SK-N-SH (cell line): ENCODE measurements around the gene PCGF3. TPM values are rescaled to one million over a fixed set of nuclear protein-coding genes. Genes with fewer than 3 reads are reported as not detected.

Experiments used
- CTCF ChIA-PET: fragments of 300-600, 350-600 bp; formaldehyde crosslinking; extraction: SDS; loops from one replicate; lab custom pipeline; 2021; lab: Yijun Ruan, JAX
- POLR2A ChIA-PET: fragments of 350-600 bp; sonication (Branson Sonifier 250); formaldehyde crosslinking; extraction: SDS; loops from one replicate; lab custom pipeline; 2020; ENCODE audit warnings: antibody characterized with exemption, inconsistent platforms; lab: Yijun Ruan, JAX
- DNase-seq: peaks from one replicate; pipeline ENCODE4 v3.0.0; 2012
- H2AFZ ChIP-seq: fragments of 200-600 bp; sonication (generic); 2 replicates; pipeline ENCODE4 v1.8.1; 2016; ENCODE audit warnings: antibody characterized with exemption, mild to moderate bottlenecking, low read depth
- H3F3A ChIP-seq: fragments of 200-600 bp; sonication (generic); replicated peaks from 2 replicates; pipeline ENCODE3; 2016; ENCODE audit warnings: antibody characterized with exemption, mild to moderate bottlenecking; ENCODE audit not compliant: insufficient read depth
- H3K27ac ChIP-seq, 2 experiments: fragments of 200-500 bp in 1 of 2; fragments of 200-600 bp in 1 of 2; sonication (Bioruptor generic) in 1 of 2; sonication (generic), shearing (Covaris generic) in 1 of 2; 2 replicates each; pipeline versions ENCODE4 v1.5.1 to v1.6.1; 2014 to 2016; ENCODE audit warnings: low read depth in 2 of 2, inconsistent platforms in 1 of 2, low read length in 1 of 2, mild to moderate bottlenecking in 1 of 2, mixed read lengths in 1 of 2
- H3K27me3 ChIP-seq: fragments of 200-600 bp; sonication (generic), shearing (Covaris generic); 2 replicates; pipeline ENCODE4 v1.6.1; 2016; ENCODE audit warnings: mixed run types; ENCODE audit not compliant: insufficient read depth
- H3K36me3 ChIP-seq, 2 experiments: fragments of 200-500 bp in 1 of 2; fragments of 200-600 bp in 1 of 2; sonication (Bioruptor generic) in 1 of 2; sonication (generic) in 1 of 2; replicated peaks in 1 of 2; 2 replicates each; pipeline versions ENCODE3 to v1.5.1; 2014 to 2016; ENCODE audit warnings: low read length in 1 of 2, mild to moderate bottlenecking in 1 of 2; ENCODE audit not compliant: insufficient read depth in 2 of 2, control insufficient read depth in 1 of 2
- H3K4me1 ChIP-seq, 2 experiments: fragments of 200-500 bp in 1 of 2; fragments of 200-600 bp in 1 of 2; sonication (Bioruptor generic) in 1 of 2; sonication (generic), shearing (Covaris generic) in 1 of 2; 2 replicates each; pipeline versions ENCODE4 v1.5.1 to v1.6.1; 2014 to 2016; ENCODE audit warnings: low read depth in 1 of 2, low read length in 1 of 2, mixed run types in 1 of 2; ENCODE audit not compliant: insufficient read depth in 2 of 2, control insufficient read depth in 1 of 2
- H3K4me2 ChIP-seq: fragments of 200-600 bp; sonication (generic), shearing (Covaris generic); 2 replicates; pipeline ENCODE4 v1.6.1; 2017; ENCODE audit warnings: mixed run types
- H3K4me3 ChIP-seq, 2 experiments: fragments of 200-500 bp in 1 of 2; fragments of 200-600 bp in 1 of 2; sonication (Bioruptor generic) in 1 of 2; sonication (generic), shearing (Covaris generic) in 1 of 2; 2 replicates each; pipeline versions ENCODE4 v1.5.1 to v1.8.1; 2014 to 2016; ENCODE audit warnings: low read depth in 2 of 2, inconsistent platforms in 1 of 2, low read length in 1 of 2, mild to moderate bottlenecking in 1 of 2, mixed read lengths in 1 of 2, moderate library complexity in 1 of 2
- H3K79me2 ChIP-seq: fragments of 200-600 bp; sonication (generic); 2 replicates; pipeline ENCODE4 v1.8.1; 2017; ENCODE audit warnings: mild to moderate bottlenecking; ENCODE audit not compliant: insufficient read depth
- H3K9ac ChIP-seq: fragments of 200-600 bp; sonication (generic); 2 replicates; pipeline ENCODE4 v1.6.1; 2017; ENCODE audit warnings: mixed run types
- H3K9me2 ChIP-seq: fragments of 200-600 bp; sonication (generic); 2 replicates; pipeline ENCODE4 v1.6.1; 2017; ENCODE audit warnings: mixed run types
- H3K9me3 ChIP-seq: fragments of 200-600 bp; sonication (generic); 2 replicates; pipeline ENCODE4 v1.6.1; 2017; ENCODE audit warnings: mixed run types, mild to moderate bottlenecking, moderate library complexity
- H4K20me1 ChIP-seq: fragments of 200-600 bp; sonication (generic); 2 replicates; pipeline ENCODE4 v1.6.1; 2017; ENCODE audit warnings: mild to moderate bottlenecking, mixed run types; ENCODE audit not compliant: insufficient read depth
- EZH2phosphoT487 ChIP-seq: fragments of 200-600 bp; sonication (generic); IDR thresholded peaks from 2 replicates; pipeline ENCODE4 v1.6.1; 2017; ENCODE audit warnings: low read depth, mixed run types, mild to moderate bottlenecking, antibody characterized with exemption, moderate library complexity, borderline replicate concordance
- FOSL2 ChIP-seq: IDR thresholded peaks from 2 replicates; pipeline ENCODE4 v1.4.0; 2012; ENCODE audit warnings: low read depth, mild to moderate bottlenecking, moderate library complexity, borderline replicate concordance
- FOXJ3 ChIP-seq: sonication (generic); formaldehyde crosslinking; IDR thresholded peaks from 2 replicates; pipeline ENCODE4 v1.5.1; 2020; ENCODE audit warnings: mild to moderate bottlenecking, missing genetic modification reagents
- FOXM1 ChIP-seq: IDR thresholded peaks from 2 replicates; pipeline ENCODE4 v1.4.0; 2012; ENCODE audit warnings: low read depth, mild to moderate bottlenecking
- GABPA ChIP-seq: IDR thresholded peaks from 2 replicates; pipeline ENCODE4 v1.4.0; 2012; ENCODE audit warnings: low read depth, mild to moderate bottlenecking
- IRF3 ChIP-seq: fragments of 150-350 bp; IDR thresholded peaks from 2 replicates; pipeline ENCODE4 v1.6.1; 2016; ENCODE audit warnings: mild to moderate bottlenecking, low read depth, low read length
- JUND ChIP-seq: IDR thresholded peaks from 2 replicates; pipeline ENCODE4 v1.4.0; 2012
- MAX ChIP-seq: IDR thresholded peaks from 2 replicates; pipeline ENCODE4 v1.4.0; 2012; ENCODE audit warnings: low read depth
- NFIC ChIP-seq: IDR thresholded peaks from 2 replicates; pipeline ENCODE4 v1.4.0; 2012; ENCODE audit warnings: borderline replicate concordance
- NRF1 ChIP-seq: IDR thresholded peaks from 2 replicates; pipeline ENCODE4 v1.6.1; 2012; ENCODE audit warnings: low read depth, mild to moderate bottlenecking, low read length
- PBX3 ChIP-seq: IDR thresholded peaks from 2 replicates; pipeline ENCODE4; 2012
- POLR2AphosphoS5 ChIP-seq: IDR thresholded peaks from 2 replicates; pipeline ENCODE4 v1.6.1; 2012; ENCODE audit warnings: low read depth, low read length
- RAD21 ChIP-seq: IDR thresholded peaks from 2 replicates; pipeline ENCODE4 v1.6.1; 2012; ENCODE audit warnings: mild to moderate bottlenecking, low read length
- RCOR1 ChIP-seq: fragments of 150-350 bp; IDR thresholded peaks from 2 replicates; pipeline ENCODE4 v1.6.1; 2017; ENCODE audit warnings: antibody characterized with exemption, low read length
- RXRA ChIP-seq: IDR thresholded peaks from 2 replicates; pipeline ENCODE4 v1.4.0; 2012; ENCODE audit warnings: low read depth, mild to moderate bottlenecking, borderline replicate concordance
- SIN3A ChIP-seq: IDR thresholded peaks from 2 replicates; pipeline ENCODE4 v1.6.1; 2012; ENCODE audit warnings: low read depth, mild to moderate bottlenecking, low read length, moderate library complexity, borderline replicate concordance
- SMC3 ChIP-seq: IDR thresholded peaks from 2 replicates; pipeline ENCODE4 v1.6.1; 2012; ENCODE audit warnings: low read depth, low read length, improper control_type of control experiment
- TAF1 ChIP-seq: IDR thresholded peaks from 2 replicates; pipeline ENCODE4 v1.6.1; 2012; ENCODE audit warnings: low read depth, mild to moderate bottlenecking, low read length, moderate library complexity, borderline replicate concordance
- TCF12 ChIP-seq: IDR thresholded peaks from 2 replicates; pipeline ENCODE4 v1.4.0; 2012
- YY1 ChIP-seq: IDR thresholded peaks from 2 replicates; pipeline ENCODE4 v1.4.0; 2012; ENCODE audit warnings: low read depth, mild to moderate bottlenecking
- ZBTB33 ChIP-seq: IDR thresholded peaks from 2 replicates; pipeline ENCODE4 v1.4.0; 2012; ENCODE audit warnings: low read depth, borderline replicate concordance
- WGBS: methylation state at CpG from one replicate; pipeline ENCODE4 v1.1.6; 2017; ENCODE audit warnings: low lambda C conversion rate; 5-methylcytosine and 5-hydroxymethylcytosine counted together
- polyA plus RNA-seq, 3 experiments: library from polyadenylated mRNA; depleted of rRNA; stranded (reverse); fragments of >200 nt; gene quantifications; 2 replicates each; pipeline ENCODE4 v1.2.3, GENCODE V29; 2012

The PCGF3 gene
- polyA plus RNA-seq, 1 of the 3 experiments (the other 2 are of a cell fraction): 44.8 TPM

GRCh38 chr4:808860-809570, 103.4 kb downstream of the PCGF3 start:
- no peaks in the 10 kb centered on the region for H3K9me2 ChIP-seq
- H3F3A ChIP-seq: no peaks in the 10 kb centered on the region
- no peak for TF ChIP-seq FOXJ3
- TF ChIP-seq NFIC: no peak
- TF ChIP-seq SMC3: no peak
- no peak for TF ChIP-seq MAX
- no peak for TF ChIP-seq PBX3
- no peak for TF ChIP-seq TAF1
- no peak for TF ChIP-seq GABPA
- TF ChIP-seq FOSL2: no peak
- TF ChIP-seq YY1: no peak
- TF ChIP-seq RAD21: no peak
- TF ChIP-seq ZBTB33: no peak
- TF ChIP-seq EZH2phosphoT487: no peak
- TF ChIP-seq SIN3A: no peak
- no peak for TF ChIP-seq FOXM1
- CTCF ChIA-PET: no interaction called here
- 74% methylated on average over 20 of the region's 30 CpGs for WGBS
- H3K4me2 ChIP-seq: no peak overlapping the region
- no peaks in the 10 kb centered on the region for H3K36me3 ChIP-seq
- no peaks in the 10 kb centered on the region for H3K4me1 ChIP-seq
- H3K79me2 ChIP-seq: no peaks in the 10 kb centered on the region
- H2AFZ ChIP-seq: no peak overlapping the region
- POLR2A ChIA-PET: no interaction called here
- no peak overlapping the region for H3K9ac ChIP-seq
- no peaks in the 10 kb centered on the region for H3K9me3 ChIP-seq
- no peaks in the 10 kb centered on the region; the same call in 1 of the 2 replicates for H3K27me3 ChIP-seq
- no peak for DNase-seq
- H4K20me1 ChIP-seq: no peaks in the 10 kb centered on the region
- H3K4me3 ChIP-seq: no peak overlapping the region
- H3K27ac ChIP-seq: no peak overlapping the region

- H3K4me3 ChIP-seq: no peak overlapping the region
- H2AFZ ChIP-seq: no peak overlapping the region
- no peaks in the 10 kb centered on the region for H3K79me2 ChIP-seq
- no peak overlapping the region for H3K4me2 ChIP-seq
- POLR2A ChIA-PET: no interaction called here
- no peaks in the 10 kb centered on the region for H4K20me1 ChIP-seq
- H3K36me3 ChIP-seq: no peaks in the 10 kb centered on the region
- no peak overlapping the region for H3K27ac ChIP-seq
- no peaks in the 10 kb centered on the region; the same call in 1 of the 2 replicates for H3K27me3 ChIP-seq
- no peaks in the 10 kb centered on the region for H3K9me2 ChIP-seq
- CTCF ChIA-PET: no interaction called here
- H3K9ac ChIP-seq: no peak overlapping the region
- no peaks in the 10 kb centered on the region for H3F3A ChIP-seq
- no peaks in the 10 kb centered on the region for H3K4me1 ChIP-seq
- H3K9me3 ChIP-seq: no peaks in the 10 kb centered on the region
- 83% methylated on average over 10 of the region's 10 CpGs for WGBS
- DNase-seq: no peak
- no peak for TF ChIP-seq RCOR1
- no peak for TF ChIP-seq SMC3
- TF ChIP-seq SIN3A: no peak
- no peak for TF ChIP-seq NRF1
- TF ChIP-seq ZBTB33: no peak
- no peak for TF ChIP-seq IRF3
- no peak; the same call in 1 of the 2 replicates for TF ChIP-seq RAD21
- no peak for TF ChIP-seq TCF12
- no peak for TF ChIP-seq FOXM1
- no peak for TF ChIP-seq FOSL2
- TF ChIP-seq EZH2phosphoT487: no peak
- no peak for TF ChIP-seq JUND
- TF ChIP-seq POLR2AphosphoS5: no peak
- TF ChIP-seq RXRA: no peak
Observed at GRCh38 chr4:813900-814299, 108.3 kb downstream of the PCGF3 start.
